HEK293 (cell line): ENCODE measurements around the gene ARHGEF12.

Source experiments
- CTCF ChIA-PET: fragments of 350-600 bp; formaldehyde crosslinking; extraction: SDS; loops from one replicate; lab custom pipeline; 2021; ENCODE audit warnings: antibody characterized with exemption; lab: Yijun Ruan, JAX
- POLR2A ChIA-PET: fragments of 300-600 bp; formaldehyde crosslinking; extraction: SDS; loops from one replicate; lab custom pipeline; 2020; ENCODE audit warnings: antibody characterized with exemption, inconsistent platforms; lab: Yijun Ruan, JAX
- H3K27ac ChIP-seq: fragments of 200-500 bp; sonication (Bioruptor generic); 2 replicates; pipeline ENCODE4 v1.5.1; 2014; ENCODE audit warnings: low read depth, low read length, control low read depth, inconsistent platforms; ENCODE audit errors: extremely low read depth
- H3K36me3 ChIP-seq, 2 experiments: fragments of 200-500 bp in 1 of 2; sonication (Bioruptor generic) in 1 of 2; 1 replicate in 1 of 2; 2 replicates in 1 of 2; pipeline ENCODE4 v1.5.1; 2014 to 2017; ENCODE audit warnings: inconsistent platforms in 2 of 2, low read length in 2 of 2; ENCODE audit not compliant: control insufficient read depth in 2 of 2, insufficient read depth in 1 of 2
- H3K4me1 ChIP-seq: fragments of 200-500 bp; sonication (Bioruptor generic); 2 replicates; pipeline ENCODE4 v1.5.1; 2014; ENCODE audit warnings: mild to moderate bottlenecking, low read length, inconsistent platforms; ENCODE audit not compliant: control insufficient read depth, insufficient read depth
- H3K4me3 ChIP-seq: 2 replicates; pipeline ENCODE4 v1.5.1; 2011; ENCODE audit warnings: low read depth, mild to moderate bottlenecking, control low read depth, low read length, moderate library complexity
- H3K9me3 ChIP-seq: fragments of 200-500 bp; sonication (Bioruptor generic); 2 replicates; pipeline ENCODE4 v1.5.1; 2014; ENCODE audit warnings: low read depth, low read length, inconsistent platforms; ENCODE audit not compliant: control insufficient read depth, insufficient read depth
- HOXA7 ChIP-seq: sonication (generic); formaldehyde crosslinking; IDR thresholded peaks from 2 replicates; pipeline ENCODE4 v1.8.1; 2022; ENCODE audit warnings: missing genetic modification reagents, borderline replicate concordance
- MYNN ChIP-seq: fragments of 450-650 bp; formaldehyde crosslinking; IDR thresholded peaks from 2 replicates; pipeline ENCODE4 v1.5.1; 2016; ENCODE audit warnings: missing biosample characterization, missing genetic modification characterization, borderline replicate concordance
- OSR2 ChIP-seq: fragments of 450-650 bp; formaldehyde crosslinking; IDR thresholded peaks from 2 replicates; pipeline ENCODE4 v1.5.1; 2016; ENCODE audit warnings: missing biosample characterization, missing genetic modification characterization
- TRIM28 ChIP-seq: IDR thresholded peaks from 2 replicates; pipeline ENCODE4 v1.6.1; 2011; ENCODE audit warnings: low read length, control low read depth, borderline replicate concordance
- ZNF138 ChIP-seq: fragments of 450-650 bp; formaldehyde crosslinking; IDR thresholded peaks from 2 replicates; pipeline ENCODE4 v1.5.1; 2016; ENCODE audit warnings: missing biosample characterization, missing genetic modification characterization, borderline replicate concordance
- ZNF16 ChIP-seq: fragments of 450-650 bp; formaldehyde crosslinking; IDR thresholded peaks from 2 replicates; pipeline ENCODE4 v1.5.1; 2016; ENCODE audit warnings: low read depth, missing biosample characterization, missing genetic modification characterization
- ZNF202 ChIP-seq: fragments of 450-650 bp; formaldehyde crosslinking; IDR thresholded peaks from 2 replicates; pipeline ENCODE4 v1.5.1; 2016; ENCODE audit warnings: missing biosample characterization, missing genetic modification characterization, borderline replicate concordance
- ZNF211 ChIP-seq: fragments of 450-650 bp; formaldehyde crosslinking; IDR thresholded peaks from 2 replicates; pipeline ENCODE4 v1.5.1; 2016; ENCODE audit warnings: low read depth, missing biosample characterization, missing genetic modification characterization
- ZNF239 ChIP-seq: fragments of 450-650 bp; formaldehyde crosslinking; IDR thresholded peaks from 2 replicates; pipeline ENCODE4 v1.5.1; 2016; ENCODE audit warnings: missing biosample characterization, missing genetic modification characterization
- ZNF335 ChIP-seq: fragments of 450-650 bp; formaldehyde crosslinking; conservative IDR thresholded peaks from 2 replicates; pipeline ENCODE4 v1.5.1; 2016; ENCODE audit warnings: missing biosample characterization, missing genetic modification characterization
- ZNF366 ChIP-seq: fragments of 450-650 bp; formaldehyde crosslinking; conservative IDR thresholded peaks from 2 replicates; pipeline ENCODE4 v1.5.1; 2016; ENCODE audit warnings: missing biosample characterization, missing genetic modification characterization
- ZNF473 ChIP-seq: fragments of 450-650 bp; formaldehyde crosslinking; IDR thresholded peaks from 2 replicates; pipeline ENCODE4 v1.5.1; 2017; ENCODE audit warnings: missing biosample characterization, missing genetic modification characterization
- ZNF624 ChIP-seq: fragments of 450-650 bp; formaldehyde crosslinking; IDR thresholded peaks from 2 replicates; pipeline ENCODE4 v1.5.1; 2017; ENCODE audit warnings: missing biosample characterization, missing genetic modification characterization
- ZNF654 ChIP-seq: fragments of 450-650 bp; formaldehyde crosslinking; IDR thresholded peaks from 2 replicates; pipeline ENCODE4 v1.5.1; 2016; ENCODE audit warnings: low read depth, missing biosample characterization, missing genetic modification characterization
- ZNF837 ChIP-seq: fragments of 450-650 bp; formaldehyde crosslinking; IDR thresholded peaks from 2 replicates; pipeline ENCODE4 v1.5.1; 2016; ENCODE audit warnings: missing biosample characterization, missing genetic modification characterization
- ZSCAN30 ChIP-seq: fragments of 450-650 bp; IDR thresholded peaks from 2 replicates; pipeline ENCODE4 v1.5.1; 2018; ENCODE audit warnings: missing biosample characterization, mild to moderate bottlenecking, missing genetic modification characterization, moderate library complexity
- TF ChIP-seq, protein P1 (sequence below): fragments of 450-650 bp; formaldehyde crosslinking; IDR thresholded peaks from 2 replicates; pipeline ENCODE4 v1.5.1; 2016; ENCODE audit warnings: missing biosample characterization, missing genetic modification characterization
- TF ChIP-seq, protein P2 (sequence below): fragments of 450-650 bp; IDR thresholded peaks from 2 replicates; pipeline ENCODE4 v1.5.1; 2018; ENCODE audit warnings: missing biosample characterization, missing genetic modification characterization
- TF ChIP-seq, protein P3 (sequence below): fragments of 450-650 bp; formaldehyde crosslinking; optimal IDR thresholded peaks from 2 replicates; pipeline ENCODE3; 2016; ENCODE audit warnings: missing biosample characterization, mild to moderate bottlenecking, missing genetic modification characterization

The ARHGEF12 gene

GRCh38 chr11:120424970-120425332 lies 88.7 kb downstream of the ARHGEF12 start:
- no peak for TF ChIP-seq ZNF202 (tag by site-specific recombination)
- ChIA-PET POLR2A (interaction anchor here (0.8 kb wide), 1 partner anchor 21 kb away, joined by 8 read pairs; no protein-coding TSS in a partner anchor), CTCF (interaction anchor here (0.8 kb wide), 1 partner anchor 890 kb away, joined by 3 read pairs; no protein-coding TSS in a partner anchor)
- no peak overlapping the region for H3K4me3 ChIP-seq
- H3K4me1 ChIP-seq = no peaks in the 10 kb centered on the region
- no peak overlapping the region for H3K27ac ChIP-seq
- H3K36me3 ChIP-seq = peaks cover 0 to 43% of the 10 kb centered on the region in 2 experiments; a peak in 1 of 3 replicates
- H3K9me3 ChIP-seq = no peaks in the 10 kb centered on the region

- H3K27ac ChIP-seq = no peak overlapping the region
- H3K4me1 ChIP-seq = no peaks in the 10 kb centered on the region
- no peak for TF ChIP-seq TRIM28
- TF ChIP-seq, all 188 proteins: peak for 0
- ChIA-PET POLR2A (no interaction called here), CTCF (interaction anchor here (0.8 to 1.2 kb wide), 2 partner anchors 90 to 891 kb away, joined by 3 read pairs; no protein-coding TSS in a partner anchor)
- Histone ChIP-seq H3K4me3 (no peak overlapping the region), H3K36me3 (peaks cover 0 to 43% of the 10 kb centered on the region in 2 experiments; a peak in 1 of 3 replicates), H3K9me3 (no peaks in the 10 kb centered on the region)
Observed at GRCh38 chr11:120425527-120425926, 89.3 kb downstream of the ARHGEF12 start.

- TF ChIP-seq, protein P1, sequence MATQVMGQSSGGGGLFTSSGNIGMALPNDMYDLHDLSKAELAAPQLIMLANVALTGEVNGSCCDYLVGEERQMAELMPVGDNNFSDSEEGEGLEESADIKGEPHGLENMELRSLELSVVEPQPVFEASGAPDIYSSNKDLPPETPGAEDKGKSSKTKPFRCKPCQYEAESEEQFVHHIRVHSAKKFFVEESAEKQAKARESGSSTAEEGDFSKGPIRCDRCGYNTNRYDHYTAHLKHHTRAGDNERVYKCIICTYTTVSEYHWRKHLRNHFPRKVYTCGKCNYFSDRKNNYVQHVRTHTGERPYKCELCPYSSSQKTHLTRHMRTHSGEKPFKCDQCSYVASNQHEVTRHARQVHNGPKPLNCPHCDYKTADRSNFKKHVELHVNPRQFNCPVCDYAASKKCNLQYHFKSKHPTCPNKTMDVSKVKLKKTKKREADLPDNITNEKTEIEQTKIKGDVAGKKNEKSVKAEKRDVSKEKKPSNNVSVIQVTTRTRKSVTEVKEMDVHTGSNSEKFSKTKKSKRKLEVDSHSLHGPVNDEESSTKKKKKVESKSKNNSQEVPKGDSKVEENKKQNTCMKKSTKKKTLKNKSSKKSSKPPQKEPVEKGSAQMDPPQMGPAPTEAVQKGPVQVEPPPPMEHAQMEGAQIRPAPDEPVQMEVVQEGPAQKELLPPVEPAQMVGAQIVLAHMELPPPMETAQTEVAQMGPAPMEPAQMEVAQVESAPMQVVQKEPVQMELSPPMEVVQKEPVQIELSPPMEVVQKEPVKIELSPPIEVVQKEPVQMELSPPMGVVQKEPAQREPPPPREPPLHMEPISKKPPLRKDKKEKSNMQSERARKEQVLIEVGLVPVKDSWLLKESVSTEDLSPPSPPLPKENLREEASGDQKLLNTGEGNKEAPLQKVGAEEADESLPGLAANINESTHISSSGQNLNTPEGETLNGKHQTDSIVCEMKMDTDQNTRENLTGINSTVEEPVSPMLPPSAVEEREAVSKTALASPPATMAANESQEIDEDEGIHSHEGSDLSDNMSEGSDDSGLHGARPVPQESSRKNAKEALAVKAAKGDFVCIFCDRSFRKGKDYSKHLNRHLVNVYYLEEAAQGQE (tag by site-specific recombination) = no peak
- TF ChIP-seq ZNF624 (tag by site-specific recombination) (no peak), ZNF654 (no peak), ZNF16 (tag by site-specific recombination) (no peak), ZNF239 (no peak), ZSCAN30 (tag by site-specific recombination) (no peak), ZNF473 (no peak), OSR2 (tag by site-specific recombination) (no peak), HOXA7 (CRISPR knock-in tag) (no peak), ZNF138 (tag by site-specific recombination) (no peak), ZNF366 (tag by site-specific recombination) (no peak), MYNN (tag by site-specific recombination) (no peak), ZNF335 (tag by site-specific recombination) (no peak), ZNF211 (tag by site-specific recombination) (no peak), ZNF837 (tag by site-specific recombination) (no peak)
- TF ChIP-seq, protein P2, sequence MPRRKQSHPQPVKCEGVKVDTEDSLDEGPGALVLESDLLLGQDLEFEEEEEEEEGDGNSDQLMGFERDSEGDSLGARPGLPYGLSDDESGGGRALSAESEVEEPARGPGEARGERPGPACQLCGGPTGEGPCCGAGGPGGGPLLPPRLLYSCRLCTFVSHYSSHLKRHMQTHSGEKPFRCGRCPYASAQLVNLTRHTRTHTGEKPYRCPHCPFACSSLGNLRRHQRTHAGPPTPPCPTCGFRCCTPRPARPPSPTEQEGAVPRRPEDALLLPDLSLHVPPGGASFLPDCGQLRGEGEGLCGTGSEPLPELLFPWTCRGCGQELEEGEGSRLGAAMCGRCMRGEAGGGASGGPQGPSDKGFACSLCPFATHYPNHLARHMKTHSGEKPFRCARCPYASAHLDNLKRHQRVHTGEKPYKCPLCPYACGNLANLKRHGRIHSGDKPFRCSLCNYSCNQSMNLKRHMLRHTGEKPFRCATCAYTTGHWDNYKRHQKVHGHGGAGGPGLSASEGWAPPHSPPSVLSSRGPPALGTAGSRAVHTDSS (tag by site-specific recombination) = no peak
- TF ChIP-seq, protein P3, sequence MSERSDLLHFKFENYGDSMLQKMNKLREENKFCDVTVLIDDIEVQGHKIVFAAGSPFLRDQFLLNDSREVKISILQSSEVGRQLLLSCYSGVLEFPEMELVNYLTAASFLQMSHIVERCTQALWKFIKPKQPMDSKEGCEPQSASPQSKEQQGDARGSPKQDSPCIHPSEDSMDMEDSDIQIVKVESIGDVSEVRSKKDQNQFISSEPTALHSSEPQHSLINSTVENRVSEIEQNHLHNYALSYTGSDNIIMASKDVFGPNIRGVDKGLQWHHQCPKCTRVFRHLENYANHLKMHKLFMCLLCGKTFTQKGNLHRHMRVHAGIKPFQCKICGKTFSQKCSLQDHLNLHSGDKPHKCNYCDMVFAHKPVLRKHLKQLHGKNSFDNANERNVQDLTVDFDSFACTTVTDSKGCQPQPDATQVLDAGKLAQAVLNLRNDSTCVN (tag by site-specific recombination) = no peak
- POLR2A ChIA-PET = interaction anchor here (1.0 kb wide), 1 partner anchor 95 kb away, joined by 3 read pairs; no protein-coding TSS in a partner anchor
- H3K4me1 ChIP-seq = 0 out of 2 replicates have a peak, but pooled peaks cover 4% of the 10 kb centered on the region
- H3K9me3 ChIP-seq = no peaks in the 10 kb centered on the region
- H3K27ac ChIP-seq = no peak overlapping the region
- H3K36me3 ChIP-seq = peaks cover 0 to 44% of the 10 kb centered on the region in 2 experiments; a peak in 1 of 3 replicates
- H3K4me3 ChIP-seq = no peak overlapping the region
- CTCF ChIA-PET = interaction anchor here (0.7 to 1.5 kb wide), 3 partner anchors 31 to 95 kb away, joined by 3 to 4 read pairs (median 3); no protein-coding TSS in a partner anchor
Observed at GRCh38 chr11:120430146-120430545, 93.9 kb downstream of the ARHGEF12 start.
